Bronchial epithelial cell (primary cell): ENCODE results near the gene CEMIP2. TPM values are rescaled to one million over a fixed set of nuclear protein-coding genes. Genes with fewer than 3 reads are reported as not detected.

Experiments
- DNase-seq: peaks from one replicate; pipeline ENCODE4 v3.0.0-alpha.2; 2010; ENCODE audit warnings: low read depth
- FAIRE-seq: peaks from 2 replicates; lab custom pipeline; 2011; peaks lifted over from hg19 to GRCh38; lab: Jason Lieb, UNC
- H3K27me3 ChIP-seq: 2 replicates; pipeline ENCODE4 v1.5.1; 2011; ENCODE audit warnings: low read length; ENCODE audit not compliant: control insufficient read depth, insufficient read depth
- H3K36me3 ChIP-seq: 2 replicates; pipeline ENCODE4 v1.5.1; 2011; ENCODE audit warnings: low read length; ENCODE audit not compliant: control insufficient read depth, insufficient read depth
- H3K4me3 ChIP-seq: 2 replicates; pipeline ENCODE4 v1.5.1; 2011; ENCODE audit warnings: mild to moderate bottlenecking, low read depth, low read length, control low read depth
- total RNA-seq: library from RNA; depleted of rRNA; stranded (reverse); fragments of >200 nt; gene quantifications from 2 replicates; pipeline ENCODE4 v1.2.1, GENCODE V29; 2014
- TF ChIP-seq, protein P1 (sequence below): IDR thresholded peaks from 2 replicates; pipeline ENCODE4 v1.5.1; 2011; ENCODE audit warnings: mild to moderate bottlenecking, moderate library complexity, low read length, control low read depth, inconsistent platforms; ENCODE audit not compliant: insufficient read depth, severe bottlenecking

Gene CEMIP2
- total RNA-seq, 1 donor from 2014 or later, result 37.6 TPM

DNA sequence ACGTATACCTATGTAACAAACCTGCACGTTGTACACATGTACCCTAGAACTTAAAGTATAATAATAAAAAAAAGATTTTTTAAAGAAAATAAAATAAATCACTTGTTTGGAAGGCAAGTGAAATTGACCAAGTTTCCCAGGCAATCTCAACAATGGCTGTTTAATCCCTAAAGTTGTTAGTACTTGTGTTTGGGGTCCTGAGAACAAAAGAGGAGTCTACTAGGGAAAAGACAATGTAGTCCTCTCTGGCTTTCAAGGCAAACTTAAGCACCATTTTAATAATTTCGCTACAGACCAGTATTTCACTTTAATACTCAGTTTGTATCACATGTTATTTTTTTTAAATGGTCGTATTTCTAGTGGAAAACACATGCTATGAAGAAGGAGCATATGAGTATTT, 14.2 kb downstream of the CEMIP2 start:
- H3K36me3 ChIP-seq, result no peaks in the 10 kb centered on the region
- TF ChIP-seq, protein P1, sequence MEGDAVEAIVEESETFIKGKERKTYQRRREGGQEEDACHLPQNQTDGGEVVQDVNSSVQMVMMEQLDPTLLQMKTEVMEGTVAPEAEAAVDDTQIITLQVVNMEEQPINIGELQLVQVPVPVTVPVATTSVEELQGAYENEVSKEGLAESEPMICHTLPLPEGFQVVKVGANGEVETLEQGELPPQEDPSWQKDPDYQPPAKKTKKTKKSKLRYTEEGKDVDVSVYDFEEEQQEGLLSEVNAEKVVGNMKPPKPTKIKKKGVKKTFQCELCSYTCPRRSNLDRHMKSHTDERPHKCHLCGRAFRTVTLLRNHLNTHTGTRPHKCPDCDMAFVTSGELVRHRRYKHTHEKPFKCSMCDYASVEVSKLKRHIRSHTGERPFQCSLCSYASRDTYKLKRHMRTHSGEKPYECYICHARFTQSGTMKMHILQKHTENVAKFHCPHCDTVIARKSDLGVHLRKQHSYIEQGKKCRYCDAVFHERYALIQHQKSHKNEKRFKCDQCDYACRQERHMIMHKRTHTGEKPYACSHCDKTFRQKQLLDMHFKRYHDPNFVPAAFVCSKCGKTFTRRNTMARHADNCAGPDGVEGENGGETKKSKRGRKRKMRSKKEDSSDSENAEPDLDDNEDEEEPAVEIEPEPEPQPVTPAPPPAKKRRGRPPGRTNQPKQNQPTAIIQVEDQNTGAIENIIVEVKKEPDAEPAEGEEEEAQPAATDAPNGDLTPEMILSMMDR, result no peak
- no peak for FAIRE-seq
- no peaks in the 10 kb centered on the region for H3K27me3 ChIP-seq
- DNase-seq, result no peak
- H3K4me3 ChIP-seq, result no peak overlapping the region

- Histone ChIP-seq H3K4me3 (no peak overlapping the region), H3K36me3 (no peaks in the 10 kb centered on the region), H3K27me3 (no peaks in the 10 kb centered on the region)
- DNase-seq, result no peak
- no peak for FAIRE-seq
- TF ChIP-seq, protein P1, result no peak
These were observed 15.4 kb downstream of the CEMIP2 start for GRCh38 chr9:71752928-71753327.

DNA sequence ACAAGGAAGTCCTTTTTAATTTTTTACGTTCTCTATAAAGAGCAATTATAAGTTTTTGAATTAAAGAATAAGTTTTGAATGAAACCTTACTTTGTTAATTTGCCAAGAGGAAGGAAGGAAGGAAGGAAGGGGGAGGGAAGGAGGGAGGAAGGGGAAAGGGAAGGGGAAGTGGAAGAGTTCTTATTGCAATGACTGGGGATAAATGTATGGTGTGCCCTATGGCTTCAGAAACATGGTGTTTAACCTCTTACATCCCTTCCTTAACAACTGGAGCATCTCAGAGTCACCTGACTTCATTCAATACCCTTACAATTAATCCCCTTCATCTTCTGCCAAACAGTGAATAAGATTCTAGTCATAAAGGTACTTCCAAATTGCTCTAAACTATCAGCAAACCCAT, 16.0 kb downstream of the CEMIP2 start:
- Histone ChIP-seq H3K4me3 (no peak overlapping the region), H3K36me3 (no peaks in the 10 kb centered on the region), H3K27me3 (no peaks in the 10 kb centered on the region)
- TF ChIP-seq, protein P1, result no peak
- no peak for DNase-seq
- FAIRE-seq, result no peak

DNA sequence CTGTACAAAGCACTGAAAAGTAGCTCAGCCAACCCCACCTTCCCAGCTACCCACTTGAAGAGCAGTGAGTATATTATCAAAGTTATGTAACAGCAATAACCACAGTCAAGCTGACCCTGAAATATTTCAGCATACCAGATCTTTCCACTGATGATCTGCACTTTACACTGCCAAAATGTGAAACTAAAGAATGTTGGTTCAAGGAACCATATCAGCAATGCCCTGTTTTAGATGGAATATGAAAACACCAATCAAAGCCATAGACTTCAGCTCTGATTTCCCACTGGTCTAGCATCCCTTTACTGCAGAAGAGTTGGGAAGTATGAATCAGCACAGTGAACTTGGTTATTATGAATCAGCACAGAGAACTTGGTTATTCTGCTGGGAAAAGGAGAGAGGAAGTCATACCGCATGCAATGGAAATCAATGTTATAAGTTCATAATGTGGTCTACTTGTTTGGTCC, 20.0 kb downstream of the CEMIP2 start:
- Histone ChIP-seq H3K36me3 (peaks cover 2% of the 10 kb centered on the region), H3K4me3 (no peak overlapping the region), H3K27me3 (no peaks in the 10 kb centered on the region)
- DNase-seq (no peak), FAIRE-seq (no peak)
- TF ChIP-seq, protein P1, result no peak

DNA sequence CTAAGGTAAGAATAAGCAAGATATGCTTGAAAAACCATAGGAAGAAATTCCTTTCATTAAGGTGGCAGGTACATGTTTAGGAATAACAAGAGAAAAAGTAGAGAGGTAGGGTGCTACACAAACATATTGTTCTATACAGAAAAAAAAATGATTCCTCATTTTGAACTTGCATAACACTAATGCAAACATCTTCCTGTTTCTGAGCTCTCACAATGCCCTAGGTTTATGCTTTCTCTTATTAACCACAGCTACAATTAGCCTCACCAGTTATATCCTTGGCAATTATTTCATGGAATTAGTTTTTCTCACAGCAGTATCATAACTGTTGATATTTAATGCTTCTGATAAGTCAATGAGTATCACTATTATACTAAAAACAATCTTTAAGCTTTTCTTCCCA, 20.7 kb downstream of the CEMIP2 start:
- Histone ChIP-seq H3K4me3 (no peak overlapping the region), H3K27me3 (no peaks in the 10 kb centered on the region), H3K36me3 (peaks cover 2% of the 10 kb centered on the region)
- FAIRE-seq (no peak), DNase-seq (no peak)
- TF ChIP-seq, protein P1, result no peak

- FAIRE-seq, result no peak
- Histone ChIP-seq H3K36me3 (peaks cover 2% of the 10 kb centered on the region), H3K27me3 (no peaks in the 10 kb centered on the region), H3K4me3 (no peak overlapping the region)
- TF ChIP-seq, protein P1, result no peak
- DNase-seq, result no peak
These were observed 21.6 kb downstream of the CEMIP2 start for GRCh38 chr9:71746758-71747125.
